HepG2 (cell line): ENCODE results near the gene ANKS1B. TPM values are rescaled to one million over a fixed set of nuclear protein-coding genes. Genes with fewer than 3 reads are reported as not detected.

Experiments used
- CEBPG ChIP-seq: IDR thresholded peaks from 2 replicates; pipeline ENCODE4 v1.6.1; 2016
- FOXC1 ChIP-seq: sonication (generic); formaldehyde crosslinking; IDR thresholded peaks from 2 replicates; pipeline ENCODE4 v1.8.0; 2022; ENCODE audit warnings: mild to moderate bottlenecking, missing genetic modification reagents, borderline replicate concordance
- FOXJ3 ChIP-seq: sonication (generic); formaldehyde crosslinking; IDR thresholded peaks from 2 replicates; pipeline ENCODE4 v1.4.0; 2020; ENCODE audit warnings: missing genetic modification reagents, mild to moderate bottlenecking, borderline replicate concordance
- GATAD1 ChIP-seq: IDR thresholded peaks from 2 replicates; pipeline ENCODE4 v1.6.1; 2016; ENCODE audit warnings: missing genetic modification reagents, missing compliant biosample characterization
- JDP2 ChIP-seq: sonication (generic); formaldehyde crosslinking; IDR thresholded peaks from 2 replicates; pipeline ENCODE4 v1.8.1; 2022; ENCODE audit warnings: missing genetic modification reagents, borderline replicate concordance
- RAD21 ChIP-seq: fragments of 450-650 bp; formaldehyde crosslinking; IDR thresholded peaks from 2 replicates; pipeline ENCODE4 v1.5.0; 2020; ENCODE audit warnings: mild to moderate bottlenecking
- RBM39 ChIP-seq: fragments of 200-400 bp; formaldehyde crosslinking; IDR thresholded peaks from one replicate; pipeline ENCODE4 v1.6.1; 2018; ENCODE audit warnings: antibody characterized with exemption, mild to moderate bottlenecking, low read depth, low read length; ENCODE audit not compliant: poor library complexity, severe bottlenecking
- SRF ChIP-seq: IDR thresholded peaks from 2 replicates; pipeline ENCODE4 v1.6.1; 2011; ENCODE audit warnings: mild to moderate bottlenecking, low read depth, low read length, moderate library complexity
- ZBTB40 ChIP-seq, 2 experiments: fragments of 450-650 bp in 1 of 2; sonication (generic) in 1 of 2; formaldehyde crosslinking in 1 of 2; IDR thresholded peaks; 2 replicates each; pipeline versions ENCODE4 v1.6.1 to v1.8.0; 2016 to 2022; ENCODE audit warnings: antibody characterized with exemption in 1 of 2, mild to moderate bottlenecking in 1 of 2, missing genetic modification reagents in 1 of 2
- ZBTB42 ChIP-seq: sonication (generic); formaldehyde crosslinking; IDR thresholded peaks from 2 replicates; pipeline ENCODE4 v1.5.0; 2020; ENCODE audit warnings: mild to moderate bottlenecking, missing genetic modification reagents
- ZFP82 ChIP-seq: sonication (generic); formaldehyde crosslinking; IDR thresholded peaks from 2 replicates; pipeline ENCODE4 v1.5.1; 2020; ENCODE audit warnings: mild to moderate bottlenecking, missing genetic modification reagents, borderline replicate concordance
- ZNF24 ChIP-seq: fragments of 450-650 bp; IDR thresholded peaks from 2 replicates; pipeline ENCODE4 v1.6.1; 2017; ENCODE audit warnings: antibody characterized with exemption, mild to moderate bottlenecking
- ZNF3 ChIP-seq: IDR thresholded peaks from 2 replicates; pipeline ENCODE4 v1.7.0; 2017; ENCODE audit warnings: inconsistent platforms
- ZNF484 ChIP-seq: sonication (generic); formaldehyde crosslinking; IDR thresholded peaks from 2 replicates; pipeline ENCODE4 v1.5.1; 2020; ENCODE audit warnings: mild to moderate bottlenecking, low read depth, missing genetic modification reagents, borderline replicate concordance
- polyA plus RNA-seq, 8 experiments: library from polyadenylated mRNA; depleted of rRNA in 3 of 8; stranded (reverse) in 7 of 8; unstranded in 1 of 8; fragments of >200 nt; fragmentation: Illumina TruSeq in 4 of 8; extraction: Trizol in 4 of 8; gene quantifications; 2 replicates each; pipeline versions ENCODE4 v1.2.1 to v1.2.3, GENCODE V29; 2011 to 2016; ENCODE audit warnings: low read depth in 4 of 8, missing spikeins in 1 of 8, mixed read lengths in 1 of 8; ENCODE audit not compliant: insufficient read depth in 1 of 8
- total RNA-seq, 5 experiments: library from RNA; depleted of rRNA; stranded (reverse); fragments of >200 nt; fragmentation: Illumina TruSeq; extraction: Trizol; gene quantifications; 2 replicates each; pipeline ENCODE4 v1.2.3, GENCODE V29; 2016; ENCODE audit warnings: low read depth in 1 of 5

The ANKS1B gene
- total and polyA plus RNA-seq, 2 of the 13 experiments (the other 11 are each of a cell fraction or from before 2014, with no cell fraction given): 0.15 TPM; not detected in 1

GRCh38 chr12:99027055-99027393, 957.7 kb downstream of the ANKS1B start (continued):
- TF ChIP-seq ZBTB40 (IDR thresholded peaks at IDR 0.05) (no peak), ZBTB40 (CRISPR knock-in tag; IDR thresholded peaks at IDR 0.05) (no peak), ZNF24 (no peak), JDP2 (CRISPR knock-in tag) (no peak), SRF (no peak), FOXC1 (CRISPR knock-in tag) (no peak), RBM39 (no peak), ZNF484 (no peak), RAD21 (no peak), GATAD1 (CRISPR knock-in tag) (no peak), ZFP82 (no peak), FOXJ3 (CRISPR knock-in tag) (no peak), ZNF3 (CRISPR knock-in tag) (no peak), CEBPG (CRISPR knock-in tag) (no peak), ZBTB42 (CRISPR knock-in tag) (no peak)
